Activated T-helper 1 cell treated with anti-CD3 and anti-CD28 coated beads, Interleukin-2, amount 50 U/mL, for 16 hours (primary cell): ENCODE measurements around the gene DRD4.
A peak's percentile ranks its signal among the peaks of the same experiment; 100 is the strongest.

ENCODE experiments used
- DNase-seq, 2 donors: peaks; one replicate each; pipeline ENCODE4 v3.0.0-alpha.2; 2020; ENCODE audit warnings: low read depth in 1 of 2, low spot score in 1 of 2

Gene DRD4

GRCh38 chr11:636511-637332 lies at the start of gene DRD4:
DRD4 (plus strand) TSS chr11:637269; CDS start chr11:637305, 36 bp downstream.
- DNase-seq, result no peak

GRCh38 chr11:587546-587945 lies 49.5 kb upstream of the DRD4 start:
- no peak for DNase-seq

GRCh38 chr11:587978-588380 lies 49.1 kb upstream of the DRD4 start:
- peak; percentile 25 to 52 for DNase-seq

- no peak for DNase-seq
Observed at GRCh38 chr11:589798-590197, 47.3 kb upstream of the DRD4 start.

GRCh38 chr11:590997-591396 lies 46.1 kb upstream of the DRD4 start:
- DNase-seq, result no peak

- DNase-seq, result no peak
Observed at GRCh38 chr11:592501-592900, 44.6 kb upstream of the DRD4 start.

GRCh38 chr11:592918-593317 lies 44.2 kb upstream of the DRD4 start:
- DNase-seq, result no peak

GRCh38 chr11:593347-593746 lies 43.7 kb upstream of the DRD4 start:
- no peak for DNase-seq

- DNase-seq, result no peak
Observed at GRCh38 chr11:595400-595799, 41.7 kb upstream of the DRD4 start.

GRCh38 chr11:596374-596773 lies 40.7 kb upstream of the DRD4 start:
- DNase-seq, result no peak

- DNase-seq, result no peak
Observed at GRCh38 chr11:597166-597725, 39.8 kb upstream of the DRD4 start.

GRCh38 chr11:598005-598680 lies 38.9 kb upstream of the DRD4 start:
- DNase-seq, result no peak

GRCh38 chr11:601573-602245 lies 35.4 kb upstream of the DRD4 start:
- no peak for DNase-seq

GRCh38 chr11:603154-603553 lies 33.9 kb upstream of the DRD4 start:
- DNase-seq, result no peak

- no peak for DNase-seq
Observed at GRCh38 chr11:605286-606129, 31.6 kb upstream of the DRD4 start.

GRCh38 chr11:606245-606644 lies 30.8 kb upstream of the DRD4 start:
- DNase-seq, result no peak

- DNase-seq, result no peak
Observed at GRCh38 chr11:607020-607780, 29.9 kb upstream of the DRD4 start.

GRCh38 chr11:607971-608659 lies 29.0 kb upstream of the DRD4 start:
- no peak for DNase-seq

GRCh38 chr11:608791-609251 lies 28.2 kb upstream of the DRD4 start:
- DNase-seq, result no peak
